Activated T-cell treated with anti-CD3 and anti-CD28 coated beads for 48 hours (primary cell): ENCODE data around the gene GLIPR1.
"Not testable (repeated sequence)": the region's sequence is repeated elsewhere in the genome, so short reads cannot be mapped to it uniquely, and the experiment has no call there.

ENCODE experiments used
- DNase-seq: peaks from one replicate; pipeline ENCODE4 v3.0.0-alpha.2; 2020; ENCODE audit warnings: low read depth

Gene GLIPR1

GRCh38 chr12:75480469-75480949, at the start of gene GLIPR1:
Gene GLIPR1, plus strand, starts transcription at chr12:75480755. Its CDS starts 126 bp downstream, at chr12:75480881.
- DNase-seq: peak; percentile 72

- DNase-seq: no peak
Observed at GRCh38 chr12:75432924-75433323, 47.6 kb upstream of the GLIPR1 start.

- DNase-seq: no peak
Observed at GRCh38 chr12:75437564-75437963, 43.0 kb upstream of the GLIPR1 start.

- no peak for DNase-seq
Observed at GRCh38 chr12:75438059-75438754, 42.3 kb upstream of the GLIPR1 start.

DNA sequence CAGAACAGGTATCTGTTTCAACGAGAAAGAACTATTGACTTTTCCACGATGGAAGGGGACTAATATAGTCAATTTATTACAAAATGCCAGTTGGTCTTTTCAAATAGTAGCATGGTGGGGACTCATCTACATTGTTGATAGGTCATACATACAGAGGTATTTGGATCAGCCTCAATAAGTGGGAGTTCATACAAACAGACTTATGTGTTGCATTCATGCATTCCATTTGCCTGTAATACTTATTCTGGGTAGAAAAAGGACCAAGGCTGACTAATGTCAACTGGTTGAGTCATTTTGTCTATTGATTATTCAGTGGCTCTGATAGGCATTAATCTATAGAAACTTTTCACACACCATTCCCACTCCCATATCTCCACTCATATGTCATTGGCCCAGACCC, 41.5 kb upstream of the GLIPR1 start:
- no peak for DNase-seq

- DNase-seq: no peak
Observed at GRCh38 chr12:75439930-75440329, 40.6 kb upstream of the GLIPR1 start.

- not testable (repeated sequence) for DNase-seq
Observed at GRCh38 chr12:75441687-75442449, 38.7 kb upstream of the GLIPR1 start.

DNA sequence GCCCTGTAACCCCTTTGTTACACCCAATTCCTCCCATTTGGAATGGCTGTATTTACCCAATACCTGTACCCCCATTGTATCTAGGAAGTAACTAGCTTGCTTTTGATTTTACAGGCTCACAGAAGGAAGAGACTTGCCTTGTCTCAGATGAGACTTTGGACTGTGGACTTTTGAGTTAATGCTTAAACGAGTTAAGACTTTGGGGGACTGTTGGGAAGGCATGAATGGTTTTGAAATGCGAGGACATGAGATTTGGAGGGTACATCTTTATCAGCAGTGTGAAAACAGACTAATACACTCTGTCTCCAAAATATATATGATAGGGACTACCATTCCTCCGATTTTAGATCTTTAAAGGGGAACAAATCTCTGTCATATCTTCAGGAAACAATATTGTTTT, 38.1 kb upstream of the GLIPR1 start:
- DNase-seq: not testable (repeated sequence)

GRCh38 chr12:75443709-75444108, 36.8 kb upstream of the GLIPR1 start:
- DNase-seq: no peak

DNA sequence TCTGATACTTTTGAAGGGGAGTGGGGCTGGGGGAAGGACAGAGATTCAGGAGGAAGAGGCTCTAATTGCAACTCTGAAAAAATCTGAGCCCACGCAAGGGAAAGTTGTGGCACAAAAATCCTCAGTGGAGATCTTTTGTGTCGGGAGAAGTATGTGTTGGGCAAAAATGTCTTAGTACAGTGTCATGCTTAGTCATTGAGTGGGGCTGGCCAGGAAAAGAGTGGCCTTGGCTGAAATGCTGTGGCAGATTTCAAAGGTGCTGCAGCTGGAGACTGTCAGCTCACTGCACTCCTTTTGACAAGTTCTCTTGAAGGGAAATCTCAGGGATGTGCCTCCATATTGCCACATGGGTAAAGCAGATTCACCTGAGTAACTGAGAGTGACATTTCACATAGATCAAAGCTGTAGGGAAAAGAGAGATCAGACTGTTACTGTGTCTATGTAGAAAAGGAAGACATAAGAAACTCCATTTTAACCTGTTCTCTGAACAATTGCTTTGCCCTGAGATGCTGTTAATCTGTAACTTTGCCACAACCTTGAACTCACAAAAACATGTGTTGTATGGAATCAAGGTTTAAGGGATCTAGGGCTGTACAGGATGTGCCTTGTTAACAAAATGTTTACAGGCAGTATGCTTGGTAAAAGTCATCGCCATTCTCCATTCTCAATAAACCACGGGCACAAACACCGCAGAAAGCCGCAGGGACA, 36.0 kb upstream of the GLIPR1 start:
- no peak for DNase-seq

GRCh38 chr12:75445137-75445507, 35.4 kb upstream of the GLIPR1 start:
- not testable (repeated sequence) for DNase-seq

DNA sequence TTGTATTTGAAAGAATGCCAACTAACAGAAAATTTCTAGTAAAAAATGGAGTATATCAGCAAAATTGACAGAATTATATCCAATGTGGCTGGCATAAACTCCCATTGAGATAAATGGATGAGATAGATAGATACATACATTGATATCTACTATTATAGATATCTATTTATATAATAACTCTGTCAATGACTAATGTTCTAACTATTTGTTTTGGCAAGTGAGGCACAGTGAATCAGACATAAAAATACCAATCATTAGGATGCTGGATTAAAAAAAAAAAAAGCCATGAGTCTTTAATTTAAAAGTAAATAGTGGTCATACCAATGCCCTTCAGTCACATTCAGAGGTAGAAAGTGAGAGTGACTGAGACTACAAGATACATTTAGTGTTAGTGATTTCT, 33.7 kb upstream of the GLIPR1 start:
- no peak for DNase-seq

DNA sequence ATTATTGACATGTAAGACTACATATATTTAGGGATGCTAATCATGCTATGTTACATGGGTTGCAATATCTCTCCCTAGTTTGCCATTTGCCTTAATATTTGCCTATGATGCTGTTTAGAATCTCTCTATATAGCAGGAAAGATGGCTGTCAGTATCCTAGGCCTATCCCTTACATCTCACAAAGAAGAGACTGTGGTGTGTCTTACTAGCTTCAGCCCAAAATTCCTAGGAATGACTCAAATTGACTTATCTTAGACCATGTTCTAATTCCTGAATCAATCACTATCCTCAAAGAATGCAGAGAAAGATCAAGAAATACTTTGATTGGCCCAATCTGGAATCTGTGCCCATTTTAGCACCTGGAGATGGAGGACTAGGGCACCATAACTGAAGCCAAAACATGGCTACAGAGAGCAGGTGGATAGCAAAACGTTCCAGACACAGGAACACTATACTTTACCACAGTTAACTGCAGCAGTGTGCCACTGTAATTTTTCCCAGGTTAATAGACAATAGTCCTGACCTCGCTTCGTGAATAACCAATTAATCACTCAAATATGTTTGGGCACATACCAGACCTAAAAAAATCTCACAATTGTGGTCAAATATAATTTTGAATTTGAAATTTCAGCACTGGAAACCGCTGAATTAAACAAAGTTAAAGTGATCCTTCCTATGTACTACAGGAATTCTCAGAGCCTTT, 32.7 kb upstream of the GLIPR1 start:
- no peak for DNase-seq

DNA sequence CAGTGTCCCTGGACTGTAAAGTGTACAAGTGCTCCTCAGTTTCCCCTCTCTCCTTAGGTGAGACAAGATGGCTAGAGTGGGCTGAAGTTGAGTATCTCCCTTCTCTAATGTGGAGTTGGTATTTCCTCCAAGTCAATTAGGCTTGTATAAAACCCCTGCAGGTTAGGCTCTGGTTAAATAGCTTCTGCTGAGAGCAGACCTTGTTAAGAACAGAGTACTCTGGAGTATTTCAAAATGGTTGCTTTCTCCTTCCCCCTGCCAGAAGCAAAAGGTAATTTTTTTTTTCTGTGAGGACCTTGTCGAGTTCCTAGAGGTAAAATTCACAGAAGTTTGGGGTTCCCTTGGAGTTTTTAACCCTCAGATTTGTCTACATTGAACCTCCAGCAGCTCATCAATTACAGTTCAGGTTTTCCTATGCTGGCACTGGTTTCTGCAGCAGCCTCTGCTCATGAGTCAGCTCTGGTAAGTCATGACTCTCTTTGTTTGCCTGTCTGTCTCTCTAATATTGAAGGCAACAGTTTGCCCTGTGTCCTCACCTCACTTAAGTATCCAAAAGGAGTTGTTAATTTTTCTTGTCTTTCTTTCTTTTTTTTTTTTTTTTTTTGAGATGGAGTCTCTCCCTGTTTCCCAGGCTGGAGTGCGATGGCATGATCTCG, 27.8 kb upstream of the GLIPR1 start:
- DNase-seq: no peak

DNA sequence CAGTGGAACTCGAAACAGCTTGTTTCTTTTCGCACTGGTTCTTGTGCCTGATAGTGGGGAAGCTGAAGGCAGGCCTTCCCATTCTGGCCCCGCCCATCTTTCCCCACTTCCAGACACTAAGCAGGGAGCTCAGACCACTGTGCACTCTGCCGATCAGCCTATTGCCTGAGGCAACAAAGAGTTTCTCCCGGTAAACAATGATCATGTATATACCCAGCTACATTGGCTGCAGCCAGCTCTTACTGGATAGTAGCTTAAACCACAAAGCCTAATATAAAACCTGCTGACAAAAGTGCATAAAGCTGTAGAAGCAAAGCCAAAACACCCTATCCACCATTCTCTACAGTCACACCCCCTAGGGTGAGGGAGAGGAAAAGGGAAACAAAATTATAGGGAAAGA, 24.7 kb upstream of the GLIPR1 start:
- DNase-seq: no peak

DNA sequence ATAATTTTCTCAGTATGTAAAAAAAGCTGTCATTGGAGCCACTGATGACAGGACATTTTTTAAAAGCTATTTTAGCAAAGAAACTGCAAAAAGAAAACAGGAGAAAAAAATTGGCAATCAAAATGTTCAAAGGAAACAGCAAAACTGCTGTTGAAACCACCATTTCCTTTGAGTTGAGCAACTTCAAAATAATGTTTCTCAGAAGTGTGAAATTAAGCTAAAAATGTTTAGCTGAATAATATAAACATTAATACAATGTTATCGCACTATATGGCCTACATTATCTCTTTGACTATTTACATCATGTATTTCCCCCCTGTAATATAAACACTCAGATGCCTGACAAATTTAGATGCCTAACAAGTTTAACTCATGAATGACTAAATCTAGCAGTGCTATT, 23.4 kb upstream of the GLIPR1 start:
- DNase-seq: no peak

GRCh38 chr12:75457866-75458265, 22.7 kb upstream of the GLIPR1 start:
- not testable (repeated sequence) for DNase-seq

DNA sequence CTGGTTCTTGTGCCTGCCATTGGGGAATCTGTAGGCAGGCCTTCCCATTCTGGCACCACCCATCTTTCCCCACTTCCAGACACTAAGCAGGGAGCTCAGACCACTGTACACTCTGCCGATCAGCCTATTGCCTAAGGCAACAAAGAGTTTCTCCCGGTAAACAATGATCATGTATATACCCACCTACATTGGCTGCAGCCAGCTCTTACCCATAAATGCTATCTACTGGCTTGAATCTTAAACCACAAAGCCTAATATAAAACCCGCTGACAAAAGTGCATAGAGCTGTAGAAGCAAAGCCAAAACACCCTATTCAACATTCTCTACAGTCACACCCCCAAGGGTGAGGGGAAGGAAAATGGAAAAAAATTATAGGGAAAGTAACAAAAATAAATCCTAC, 20.8 kb upstream of the GLIPR1 start:
- DNase-seq: no peak

- DNase-seq: no peak
Observed at GRCh38 chr12:75460204-75460603, 20.4 kb upstream of the GLIPR1 start.

DNA sequence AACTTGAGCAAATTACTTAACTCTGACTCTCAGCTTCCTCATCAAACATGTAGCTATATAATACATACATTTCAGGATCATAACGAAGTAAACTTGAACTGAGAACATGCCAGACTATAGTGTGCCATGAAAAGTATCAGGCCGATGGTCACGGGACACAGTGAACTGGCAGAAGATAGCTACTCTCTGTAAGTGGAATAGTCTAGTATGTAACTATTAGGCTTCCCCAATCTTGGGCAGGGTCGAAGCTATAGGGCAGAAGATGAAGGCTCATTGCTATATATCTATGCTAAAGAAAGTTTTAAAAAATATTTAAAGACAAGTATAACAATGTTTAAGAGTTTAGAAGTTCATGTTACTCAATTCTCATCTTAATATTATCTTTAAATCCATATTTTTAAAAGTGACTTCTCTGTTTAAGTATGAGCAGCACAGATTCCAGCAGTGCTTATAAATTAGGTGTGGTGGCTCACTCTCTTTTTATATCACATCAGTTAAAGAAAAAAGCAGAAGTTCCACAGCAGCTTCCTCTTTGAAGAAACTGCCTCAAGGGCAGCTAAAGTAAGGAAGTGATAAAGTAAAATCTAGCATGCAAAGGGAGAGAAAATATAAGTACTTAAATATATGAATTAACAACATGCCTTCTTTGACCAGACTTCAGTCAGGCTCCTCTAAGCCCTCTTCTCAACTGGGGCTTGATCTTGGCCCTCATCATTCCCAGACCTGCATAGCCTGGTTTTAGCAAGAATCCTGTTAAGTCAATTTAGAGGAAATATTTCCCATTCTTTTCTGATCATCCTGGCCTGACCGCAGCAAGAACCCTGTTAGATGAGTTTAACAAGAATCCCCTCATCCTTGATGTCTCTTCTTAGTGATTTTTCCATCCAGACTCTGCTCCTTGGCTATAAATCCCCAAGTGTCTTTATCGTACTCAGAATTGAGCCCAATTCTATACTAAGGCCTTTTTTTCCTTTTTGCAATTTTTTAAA, 8.4 kb upstream of the GLIPR1 start:
- no peak for DNase-seq
